Measurements from ENCODE around the gene CAPN12. TPM values are rescaled to one million over a fixed set of nuclear protein-coding genes. Genes with fewer than 3 reads are reported as not detected.
A peak's percentile ranks its signal among the peaks of the same experiment; 100 is the strongest.

The CAPN12 gene
- total and polyA plus RNA-seq, 2 experiments from 2014 or later, result 0.11 to 0.21 TPM

DNA sequence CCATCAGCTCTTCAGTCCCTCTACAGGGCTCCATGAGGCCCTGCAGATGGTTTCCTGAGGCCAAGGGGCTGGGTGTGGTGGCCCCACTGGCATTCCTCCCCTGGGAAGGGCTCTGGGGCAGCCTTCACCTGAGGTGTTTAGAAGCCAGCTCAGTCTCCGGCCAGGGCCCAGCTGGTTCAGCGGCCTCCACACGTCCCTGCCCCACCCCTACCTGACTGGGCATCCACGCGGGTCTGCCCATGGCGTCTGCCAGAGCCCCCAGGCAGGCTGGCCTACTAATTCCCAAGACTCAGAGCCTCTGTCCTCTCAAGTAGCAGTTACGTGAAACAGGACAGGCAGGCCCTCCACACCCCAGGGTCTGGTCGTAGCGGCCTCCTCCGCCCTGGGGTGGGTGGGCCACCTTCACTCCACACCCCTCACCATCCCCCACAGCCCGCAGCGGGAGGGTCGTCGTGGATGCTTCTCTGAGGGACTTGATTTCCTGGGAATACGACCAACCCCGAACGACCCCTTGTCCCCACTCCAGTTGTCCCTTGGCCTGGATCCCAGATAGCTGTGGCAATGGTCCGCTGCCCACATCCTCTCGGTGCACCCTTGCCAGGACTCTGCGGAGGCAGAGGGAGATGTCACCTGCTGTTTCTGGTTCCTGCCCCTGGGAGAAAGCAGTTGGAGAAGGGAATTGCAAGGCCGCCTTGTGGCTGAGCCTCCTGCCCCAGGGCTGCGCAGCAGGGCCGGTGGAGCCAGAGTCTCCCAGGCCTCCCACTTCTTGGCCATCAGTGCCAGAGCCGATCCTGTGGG lies 24.3 kb downstream of the CAPN12 start:
- Histone ChIP-seq H3K9me2 (ENCODE audit: insufficient read depth) (no peaks in the 10 kb centered on the region), H4K20me1 (ENCODE audit: insufficient read depth) (no peaks in the 10 kb centered on the region), H3K27me3 (replicated peaks; ENCODE audit: insufficient read depth) (no peaks in the 10 kb centered on the region), H2AFZ (no peak overlapping the region), H3K4me2 (ENCODE audit: unreplicated experiment) (no peak overlapping the region), H3K4me3 (no peak overlapping the region), H3K79me2 (ENCODE audit: insufficient read depth) (peaks cover 77% of the 10 kb centered on the region), H3F3A (ENCODE audit: insufficient read depth) (peaks cover 12% of the 10 kb centered on the region; the same call in 1 of the 2 replicates), H3K36me3 (ENCODE audit: low read depth) (peaks cover 62% of the 10 kb centered on the region), H3K9me3 (ENCODE audit: low read depth) (no peaks in the 10 kb centered on the region), H3K9ac (no peak overlapping the region), H3K4me1 (ENCODE audit: insufficient read depth) (no peaks in the 10 kb centered on the region), H3K27ac (no peak overlapping the region)
- WGBS, 2 experiments (ENCODE audit: low coverage in 1 of 2, low lambda C conversion rate in 2 of 2, missing lambda C conversion rate in 2 of 2), result 89% methylated on average over 20 to 24 of the region's 24 CpGs
- DNase-seq, result no peak
- TF ChIP-seq EZH2 (IDR thresholded peaks at IDR 0.05; ENCODE audit: insufficient read depth, poor library complexity, severe bottlenecking) (no peak), EZH2phosphoT487 (IDR thresholded peaks at IDR 0.05; ENCODE audit: insufficient read depth, low read depth) (no peak)
- in situ Hi-C loops (cut with MboI), result no loop called here

DNA sequence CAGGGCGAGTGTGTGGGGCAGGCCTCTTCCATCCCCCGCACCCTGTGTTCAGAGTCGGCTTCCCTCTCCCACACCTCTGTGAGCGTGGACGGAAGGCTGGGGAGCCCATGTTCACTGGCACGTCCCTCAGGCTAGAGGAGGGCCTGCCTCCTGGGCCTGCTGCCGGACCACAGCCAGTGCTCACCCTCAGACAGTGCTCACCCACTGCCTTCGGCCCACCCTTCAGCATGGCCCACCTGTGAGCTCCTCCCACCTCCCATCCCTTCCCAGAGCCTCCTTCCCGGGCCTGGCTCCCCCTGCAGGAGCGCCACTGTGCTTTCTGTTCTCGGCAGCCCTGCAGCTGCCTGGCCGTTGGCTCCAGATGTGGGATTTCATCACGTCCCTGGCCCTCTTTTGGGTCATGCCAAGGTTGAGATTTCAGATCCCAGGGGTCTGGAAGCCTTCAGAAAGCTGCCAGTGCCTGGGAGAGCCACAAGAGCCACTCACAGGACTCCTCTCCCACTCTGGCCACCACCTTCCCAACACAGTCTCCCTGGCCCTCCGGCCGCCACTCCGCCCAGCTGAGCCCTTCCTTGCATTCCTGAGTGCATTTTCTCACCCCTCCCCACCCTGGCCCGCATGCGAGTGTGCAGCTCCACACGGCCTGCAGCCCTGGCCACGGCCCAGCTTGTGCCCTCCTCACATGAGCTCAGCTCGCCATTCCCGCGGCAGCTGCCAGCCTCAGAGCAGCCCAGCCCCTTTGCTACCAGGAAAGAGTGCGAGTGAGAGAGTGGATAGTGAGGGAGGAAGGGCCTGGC lies 25.3 kb downstream of the CAPN12 start:
- no peak overlapping the region for H3K27ac ChIP-seq
- no peak overlapping the region for H3K4me2 ChIP-seq (ENCODE audit: unreplicated experiment)
- no peak overlapping the region for H3K9ac ChIP-seq
- H3K9me3 ChIP-seq (ENCODE audit: low read depth), result no peaks in the 10 kb centered on the region
- DNase-seq, result peak; percentile 40
- H3K4me1 ChIP-seq (ENCODE audit: insufficient read depth), result no peaks in the 10 kb centered on the region
- in situ Hi-C loops (cut with MboI), result no loop called here
- WGBS, 2 experiments (ENCODE audit: low coverage in 1 of 2, low lambda C conversion rate in 2 of 2, missing lambda C conversion rate in 2 of 2), result 68 to 70% methylated on average over 21 to 24 of the region's 24 CpGs
- no peaks in the 10 kb centered on the region for H4K20me1 ChIP-seq (ENCODE audit: insufficient read depth)
- H3F3A ChIP-seq (ENCODE audit: insufficient read depth), result peaks cover 17% of the 10 kb centered on the region; the same call in 1 of the 2 replicates
- H3K4me3 ChIP-seq, result no peak overlapping the region
- peaks cover 62% of the 10 kb centered on the region for H3K36me3 ChIP-seq (ENCODE audit: low read depth)
- no peaks in the 10 kb centered on the region for H3K27me3 ChIP-seq (replicated peaks; ENCODE audit: insufficient read depth)
- H2AFZ ChIP-seq, result no peak overlapping the region
- H3K79me2 ChIP-seq (ENCODE audit: insufficient read depth), result peaks cover 79% of the 10 kb centered on the region
- TF ChIP-seq EZH2 (IDR thresholded peaks at IDR 0.05; ENCODE audit: insufficient read depth, poor library complexity, severe bottlenecking), result no peak
- TF ChIP-seq EZH2phosphoT487 (IDR thresholded peaks at IDR 0.05; ENCODE audit: insufficient read depth, low read depth), result no peak
- H3K9me2 ChIP-seq (ENCODE audit: insufficient read depth), result no peaks in the 10 kb centered on the region

DNA sequence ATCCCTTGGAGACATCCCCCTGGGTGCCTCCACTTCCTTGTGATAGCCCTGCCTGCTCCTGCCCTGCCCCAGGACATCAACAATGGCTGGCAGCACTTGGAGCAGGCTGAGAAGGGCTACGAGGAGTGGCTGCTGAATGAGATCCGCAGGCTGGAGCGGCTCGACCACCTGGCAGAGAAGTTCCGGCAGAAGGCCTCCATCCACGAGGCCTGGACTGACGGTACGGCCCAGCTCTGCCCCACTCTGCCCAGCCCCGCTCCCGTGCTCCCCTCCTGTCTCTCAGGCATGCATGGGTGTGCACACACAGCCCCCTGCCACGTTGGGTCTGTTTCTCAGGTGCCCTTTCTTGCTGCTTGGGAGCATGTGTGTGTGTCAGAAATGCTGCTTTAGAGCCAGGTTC lies 26.4 kb downstream of the CAPN12 start:
- Histone ChIP-seq H3K9me3 (ENCODE audit: low read depth) (no peaks in the 10 kb centered on the region), H4K20me1 (ENCODE audit: insufficient read depth) (no peaks in the 10 kb centered on the region)

DNA sequence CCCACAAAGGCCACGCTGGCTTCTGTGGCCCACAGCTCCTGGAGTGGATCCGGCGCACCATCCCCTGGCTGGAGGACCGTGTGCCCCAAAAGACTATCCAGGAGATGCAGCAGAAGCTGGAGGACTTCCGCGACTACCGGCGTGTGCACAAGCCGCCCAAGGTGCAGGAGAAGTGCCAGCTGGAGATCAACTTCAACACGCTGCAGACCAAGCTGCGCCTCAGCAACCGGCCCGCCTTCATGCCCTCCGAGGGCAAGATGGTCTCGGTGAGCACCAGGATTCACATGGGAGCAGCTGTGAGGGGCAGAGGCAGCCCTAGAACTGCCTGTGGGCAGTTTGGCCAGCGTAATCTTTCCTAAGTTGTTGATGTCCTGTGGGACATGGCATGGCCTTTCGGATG lies 27.2 kb downstream of the CAPN12 start:
- WGBS, 2 experiments (ENCODE audit: low coverage in 1 of 2, low lambda C conversion rate in 2 of 2, missing lambda C conversion rate in 2 of 2), result 95 to 98% methylated on average over 17 of the region's 17 CpGs
- Histone ChIP-seq H3K9me2 (ENCODE audit: insufficient read depth) (no peaks in the 10 kb centered on the region), H3K79me2 (ENCODE audit: insufficient read depth) (peaks cover 85% of the 10 kb centered on the region), H3K4me1 (ENCODE audit: insufficient read depth) (no peaks in the 10 kb centered on the region), H3K9ac (no peak overlapping the region), H3K27me3 (replicated peaks; ENCODE audit: insufficient read depth) (no peaks in the 10 kb centered on the region), H3K4me2 (ENCODE audit: unreplicated experiment) (no peak overlapping the region), H3K9me3 (ENCODE audit: low read depth) (no peaks in the 10 kb centered on the region), H3K4me3 (no peak overlapping the region), H3K27ac (no peak overlapping the region), H3K36me3 (ENCODE audit: low read depth) (peaks cover 58% of the 10 kb centered on the region), H3F3A (ENCODE audit: insufficient read depth) (peaks cover 17% of the 10 kb centered on the region; the same call in 1 of the 2 replicates), H2AFZ (no peak overlapping the region), H4K20me1 (ENCODE audit: insufficient read depth) (no peaks in the 10 kb centered on the region)
- TF ChIP-seq EZH2phosphoT487 (IDR thresholded peaks at IDR 0.05; ENCODE audit: insufficient read depth, low read depth), result no peak
- DNase-seq, result no peak
- in situ Hi-C loops (cut with MboI), result no loop called here

More for the DNA sequence above, 26.4 kb downstream of the CAPN12 start:
- no peak overlapping the region for H3K27ac ChIP-seq
- no peak for TF ChIP-seq EZH2phosphoT487 (IDR thresholded peaks at IDR 0.05; ENCODE audit: insufficient read depth, low read depth)
- TF ChIP-seq EZH2 (IDR thresholded peaks at IDR 0.05; ENCODE audit: insufficient read depth, poor library complexity, severe bottlenecking), result no peak
- H3K9ac ChIP-seq, result no peak overlapping the region
- no peak for DNase-seq
- peaks cover 85% of the 10 kb centered on the region for H3K79me2 ChIP-seq (ENCODE audit: insufficient read depth)
- H3K27me3 ChIP-seq (replicated peaks; ENCODE audit: insufficient read depth), result no peaks in the 10 kb centered on the region
- no peaks in the 10 kb centered on the region for H3K4me1 ChIP-seq (ENCODE audit: insufficient read depth)
- peaks cover 52% of the 10 kb centered on the region for H3K36me3 ChIP-seq (ENCODE audit: low read depth)
- in situ Hi-C loops (cut with MboI), result no loop called here
- no peak overlapping the region for H3K4me2 ChIP-seq (ENCODE audit: unreplicated experiment)
- H3K4me3 ChIP-seq, result no peak overlapping the region
- no peak overlapping the region for H2AFZ ChIP-seq
- no peaks in the 10 kb centered on the region for H3K9me2 ChIP-seq (ENCODE audit: insufficient read depth)
- H3F3A ChIP-seq (ENCODE audit: insufficient read depth), result peaks cover 17% of the 10 kb centered on the region; the same call in 1 of the 2 replicates
- WGBS, 2 experiments (ENCODE audit: low coverage in 1 of 2, low lambda C conversion rate in 2 of 2, missing lambda C conversion rate in 2 of 2), result 87 to 93% methylated on average over 8 to 11 of the region's 11 CpGs

Measured in GM23248 (cell line).